Sigmoid colon (tissue), 4 donors: ENCODE data around the gene ZBTB47.

Experiments used
- EP300 ChIP-seq, 4 donors: sonication (generic); formaldehyde crosslinking; IDR thresholded peaks; one replicate each; pipeline ENCODE4 v1.6.1; 2017; ENCODE audit warnings: antibody characterized with exemption in 4 of 4
- POLR2A ChIP-seq, 2 donors: fragments of 450-650 bp; IDR thresholded peaks; one replicate each; pipeline ENCODE4 v1.6.1; 2016; ENCODE audit warnings: antibody characterized with exemption in 2 of 2, mild to moderate bottlenecking in 2 of 2, moderate library complexity in 2 of 2
- POLR2AphosphoS5 ChIP-seq, 4 donors: sonication (generic); formaldehyde crosslinking; IDR thresholded peaks; one replicate each; pipeline ENCODE4 v1.6.1; 2017; ENCODE audit warnings: antibody characterized with exemption in 4 of 4
- TF ChIP-seq, protein P1 (sequence below), 4 experiments: fragments of 450-650 bp in 3 of 4; fragments of 200-600 bp in 1 of 4; IDR thresholded peaks; one replicate each; pipeline ENCODE4 v1.5.1; 2016 to 2019; ENCODE audit warnings: antibody characterized with exemption in 4 of 4, mild to moderate bottlenecking in 3 of 4, moderate library complexity in 2 of 4

DNA sequence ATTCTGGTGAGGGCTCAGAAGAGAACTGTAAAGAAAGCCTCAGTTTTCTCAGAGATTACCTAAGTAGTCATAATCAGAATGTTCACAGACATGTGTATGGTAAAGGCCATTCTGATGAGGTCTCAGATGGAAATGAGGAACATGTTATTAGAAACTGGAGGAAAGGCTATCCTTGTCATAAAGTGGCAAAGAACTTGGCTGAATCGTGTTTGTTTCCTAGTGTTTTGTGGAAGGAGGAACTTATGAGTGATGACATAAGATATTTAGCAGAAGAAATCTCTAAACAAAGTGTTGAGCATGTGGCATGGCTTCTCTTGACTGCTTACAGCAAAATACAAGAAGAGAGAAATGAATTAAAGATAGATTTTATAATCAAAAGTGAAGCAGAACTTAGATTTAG is 19.0 kb downstream of the ZBTB47 start:
- TF ChIP-seq POLR2A (IDR thresholded peaks at IDR 0.05) (no peak), EP300 (IDR thresholded peaks at IDR 0.05) (no peak), POLR2AphosphoS5 (IDR thresholded peaks at IDR 0.05) (no peak)
- TF ChIP-seq, protein P1, sequence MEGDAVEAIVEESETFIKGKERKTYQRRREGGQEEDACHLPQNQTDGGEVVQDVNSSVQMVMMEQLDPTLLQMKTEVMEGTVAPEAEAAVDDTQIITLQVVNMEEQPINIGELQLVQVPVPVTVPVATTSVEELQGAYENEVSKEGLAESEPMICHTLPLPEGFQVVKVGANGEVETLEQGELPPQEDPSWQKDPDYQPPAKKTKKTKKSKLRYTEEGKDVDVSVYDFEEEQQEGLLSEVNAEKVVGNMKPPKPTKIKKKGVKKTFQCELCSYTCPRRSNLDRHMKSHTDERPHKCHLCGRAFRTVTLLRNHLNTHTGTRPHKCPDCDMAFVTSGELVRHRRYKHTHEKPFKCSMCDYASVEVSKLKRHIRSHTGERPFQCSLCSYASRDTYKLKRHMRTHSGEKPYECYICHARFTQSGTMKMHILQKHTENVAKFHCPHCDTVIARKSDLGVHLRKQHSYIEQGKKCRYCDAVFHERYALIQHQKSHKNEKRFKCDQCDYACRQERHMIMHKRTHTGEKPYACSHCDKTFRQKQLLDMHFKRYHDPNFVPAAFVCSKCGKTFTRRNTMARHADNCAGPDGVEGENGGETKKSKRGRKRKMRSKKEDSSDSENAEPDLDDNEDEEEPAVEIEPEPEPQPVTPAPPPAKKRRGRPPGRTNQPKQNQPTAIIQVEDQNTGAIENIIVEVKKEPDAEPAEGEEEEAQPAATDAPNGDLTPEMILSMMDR (IDR thresholded peaks at IDR 0.05), result no peak
